Activated T-cell treated with anti-CD3 and anti-CD28 coated beads, Interleukin-2, amount 50 U/mL, for 1 hour (primary cell): ENCODE data around the gene ZNF280C.
A peak's percentile ranks its signal among the peaks of the same experiment; 100 is the strongest.

Source experiments
- DNase-seq: peaks from one replicate; pipeline ENCODE4 v3.0.0-alpha.2; 2020

The ZNF280C gene

DNA sequence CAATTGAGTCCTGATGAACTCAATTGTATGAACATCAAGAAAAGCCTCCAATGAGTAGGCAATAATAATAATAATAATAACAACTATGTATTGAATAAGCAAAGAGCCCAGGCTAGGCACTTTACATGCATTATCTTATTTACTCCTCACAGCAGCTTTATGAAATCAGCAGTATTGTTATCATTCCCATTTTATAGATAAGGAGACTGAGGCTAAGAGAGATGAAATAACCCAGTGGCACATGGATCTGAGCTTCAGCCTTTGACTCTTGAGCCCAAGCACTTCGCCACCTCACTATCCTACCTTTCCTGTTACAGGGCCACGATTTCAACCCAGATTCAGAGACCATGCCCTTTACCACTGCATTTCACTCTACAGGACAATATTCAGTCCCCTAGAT, 93.8 kb downstream of the ZNF280C start:
- DNase-seq: no peak

- DNase-seq: no peak
Measured at GRCh38 chrX:130174045-130174704, 94.5 kb downstream of the ZNF280C start.

- DNase-seq: no peak
Measured at GRCh38 chrX:130173190-130173895, 95.4 kb downstream of the ZNF280C start.

- DNase-seq: no peak
Measured at GRCh38 chrX:130172127-130172845, 96.4 kb downstream of the ZNF280C start.

DNA sequence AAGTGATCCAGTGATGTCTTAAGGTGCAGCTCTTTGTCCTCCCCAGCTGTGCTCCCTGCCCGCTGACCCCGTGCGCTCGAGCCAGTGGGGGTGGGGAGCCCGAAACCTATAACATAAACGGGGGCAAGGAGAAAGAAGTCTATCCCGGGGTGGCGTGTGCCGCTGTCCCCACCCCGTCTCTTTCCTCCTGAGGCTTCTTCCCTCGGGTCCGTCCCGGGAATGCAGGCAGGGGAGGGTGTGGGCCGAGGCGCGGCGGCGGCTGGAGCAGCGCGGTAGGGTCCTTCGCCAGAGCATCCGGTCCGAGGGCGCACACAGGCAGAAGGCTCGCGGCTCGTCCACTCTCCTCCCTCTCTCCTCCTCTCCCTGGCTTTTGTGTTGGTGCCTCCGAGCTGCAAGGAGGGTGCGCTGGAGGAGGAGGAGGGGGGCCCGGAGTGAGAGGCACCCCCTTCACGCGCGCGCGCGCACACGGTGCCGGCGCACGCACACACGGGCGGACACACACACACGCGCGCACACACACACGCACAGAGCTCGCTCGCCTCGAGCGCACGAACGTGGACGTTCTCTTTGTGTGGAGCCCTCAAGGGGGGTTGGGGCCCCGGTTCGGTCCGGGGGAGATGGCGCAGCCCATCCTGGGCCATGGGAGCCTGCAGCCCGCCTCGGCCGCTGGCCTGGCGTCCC, 97.1 kb downstream of the ZNF280C start, which contains the start of gene RAB33A:
Gene RAB33A (plus strand): TSS at position 517 of the 681 bp plus-strand sequence. CDS start 101 bp downstream, at position 618.
- DNase-seq: peak; percentile 52

GRCh38 chrX:130170752-130171445, 97.8 kb downstream of the ZNF280C start:
- DNase-seq: peak; percentile 65

GRCh38 chrX:130167040-130167439, 101.7 kb downstream of the ZNF280C start:
- no peak for DNase-seq

DNA sequence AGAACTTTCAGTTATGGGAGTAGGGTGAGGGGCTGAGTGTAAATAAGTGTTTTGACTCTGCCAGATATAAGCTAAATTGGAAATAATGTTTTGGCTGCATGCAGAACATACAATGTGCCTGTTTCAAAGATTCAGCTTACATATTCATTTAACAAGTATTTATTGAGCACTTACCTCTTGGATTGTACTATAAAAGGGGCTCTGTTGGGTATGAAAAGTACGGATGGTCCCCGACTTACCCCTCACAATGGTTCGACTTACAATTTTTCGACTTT, 102.3 kb downstream of the ZNF280C start:
- no peak for DNase-seq

DNA sequence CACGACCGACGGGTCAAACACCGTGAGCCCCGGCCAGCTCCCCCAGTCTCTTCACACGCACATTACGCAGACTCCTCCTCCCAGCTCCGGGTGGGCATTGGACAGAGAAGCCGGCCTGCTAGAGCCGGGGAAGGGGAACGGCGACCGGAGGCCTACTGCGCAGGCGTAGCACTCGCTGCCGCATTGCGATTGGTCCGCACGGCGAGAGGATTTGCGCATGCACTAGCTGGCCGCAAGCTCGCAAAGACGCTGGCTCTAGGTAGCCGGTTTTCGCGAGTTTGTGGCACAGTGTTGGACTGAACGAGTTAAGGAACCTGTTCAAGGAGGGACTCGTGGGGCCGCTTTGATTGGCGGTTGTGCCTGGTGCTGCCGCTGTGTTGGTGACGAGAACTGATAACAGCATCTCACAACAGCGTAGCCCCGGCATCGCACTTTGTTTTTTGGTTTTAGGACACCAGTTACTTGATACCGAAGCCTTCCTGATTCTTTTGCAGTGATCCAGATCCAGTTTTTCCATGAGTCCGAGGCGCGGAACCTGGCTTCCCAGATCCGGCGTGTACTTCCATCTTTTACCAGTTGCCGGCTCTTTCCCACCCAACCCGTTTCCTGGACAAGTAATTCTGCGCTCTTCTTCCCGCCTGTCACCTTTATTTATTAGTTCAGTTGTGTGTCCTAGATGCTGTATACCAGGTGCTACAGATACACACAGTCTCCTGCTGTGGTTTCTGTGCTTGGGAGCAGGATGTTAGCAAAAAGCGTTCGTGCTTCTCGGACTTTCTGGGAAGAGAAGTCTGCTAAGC, 102.8 kb downstream of the ZNF280C start, which contains the start of gene AIFM1:
Gene AIFM1 (minus strand): TSS at position 139 of the 800 bp plus-strand sequence. CDS start 185 bp downstream, outside the sequence.
- peak; percentile 84 for DNase-seq

GRCh38 chrX:130165181-130165702, 103.5 kb downstream of the ZNF280C start:
- no peak for DNase-seq

GRCh38 chrX:130163398-130163797, 105.3 kb downstream of the ZNF280C start:
- DNase-seq: no peak

GRCh38 chrX:130162094-130162735, 106.5 kb downstream of the ZNF280C start:
- DNase-seq: no peak

DNA sequence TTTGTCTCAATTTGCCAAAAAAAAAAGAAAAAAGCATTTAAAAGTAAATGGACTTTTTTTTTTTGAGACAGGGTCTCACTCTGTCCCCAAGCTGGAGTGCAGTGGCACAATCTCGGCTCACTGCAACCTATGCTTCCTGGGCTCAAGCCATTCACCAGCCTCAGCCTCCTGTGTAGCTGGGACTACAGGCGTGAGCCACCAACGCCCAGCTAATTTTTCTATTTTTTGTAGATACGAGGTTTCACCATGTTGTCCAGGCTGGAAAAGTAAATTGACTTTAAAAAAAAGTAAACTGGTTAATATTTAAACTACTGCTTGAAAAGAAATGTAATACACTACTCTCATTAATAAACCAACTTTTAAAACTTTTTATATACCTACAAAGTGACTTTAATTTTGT, 108.9 kb downstream of the ZNF280C start:
- no peak for DNase-seq

GRCh38 chrX:130158311-130158710, 110.4 kb downstream of the ZNF280C start:
- no peak for DNase-seq

DNA sequence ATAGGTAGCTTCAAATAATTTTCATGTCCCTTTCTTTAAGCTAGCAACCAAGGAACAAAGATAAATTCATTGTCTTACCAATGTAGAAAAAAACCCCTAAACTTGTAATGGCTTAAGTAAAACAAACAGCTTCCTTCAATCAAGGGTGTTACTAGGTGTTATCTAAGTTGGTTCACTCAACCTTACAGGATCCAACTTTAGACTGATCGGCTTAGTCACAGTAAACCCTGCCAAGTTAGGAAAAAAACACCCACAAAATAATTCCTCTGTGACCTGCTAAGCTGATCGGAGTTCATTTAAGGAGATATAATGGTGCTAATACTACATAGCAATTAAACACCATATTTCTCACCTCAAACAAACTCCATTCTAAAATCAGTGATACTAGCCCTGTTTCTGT, 113.1 kb downstream of the ZNF280C start:
- no peak for DNase-seq
